GM19043 (cell line): Measurements from ENCODE around the gene RBM33.
A peak's percentile ranks its signal among the peaks of the same experiment; 100 is the strongest.
"Not testable (repeated sequence)": the region's sequence is repeated elsewhere in the genome, so short reads cannot be mapped to it uniquely, and the experiment has no call there.

Experiments used
- ATAC-seq: cut with Tn5 transposase; IDR thresholded peaks from one replicate; pipeline ENCODE4 v1.9.1; 2021; ENCODE audit warnings: low read depth; ENCODE audit not compliant: unreplicated experiment

Gene RBM33, protein sequence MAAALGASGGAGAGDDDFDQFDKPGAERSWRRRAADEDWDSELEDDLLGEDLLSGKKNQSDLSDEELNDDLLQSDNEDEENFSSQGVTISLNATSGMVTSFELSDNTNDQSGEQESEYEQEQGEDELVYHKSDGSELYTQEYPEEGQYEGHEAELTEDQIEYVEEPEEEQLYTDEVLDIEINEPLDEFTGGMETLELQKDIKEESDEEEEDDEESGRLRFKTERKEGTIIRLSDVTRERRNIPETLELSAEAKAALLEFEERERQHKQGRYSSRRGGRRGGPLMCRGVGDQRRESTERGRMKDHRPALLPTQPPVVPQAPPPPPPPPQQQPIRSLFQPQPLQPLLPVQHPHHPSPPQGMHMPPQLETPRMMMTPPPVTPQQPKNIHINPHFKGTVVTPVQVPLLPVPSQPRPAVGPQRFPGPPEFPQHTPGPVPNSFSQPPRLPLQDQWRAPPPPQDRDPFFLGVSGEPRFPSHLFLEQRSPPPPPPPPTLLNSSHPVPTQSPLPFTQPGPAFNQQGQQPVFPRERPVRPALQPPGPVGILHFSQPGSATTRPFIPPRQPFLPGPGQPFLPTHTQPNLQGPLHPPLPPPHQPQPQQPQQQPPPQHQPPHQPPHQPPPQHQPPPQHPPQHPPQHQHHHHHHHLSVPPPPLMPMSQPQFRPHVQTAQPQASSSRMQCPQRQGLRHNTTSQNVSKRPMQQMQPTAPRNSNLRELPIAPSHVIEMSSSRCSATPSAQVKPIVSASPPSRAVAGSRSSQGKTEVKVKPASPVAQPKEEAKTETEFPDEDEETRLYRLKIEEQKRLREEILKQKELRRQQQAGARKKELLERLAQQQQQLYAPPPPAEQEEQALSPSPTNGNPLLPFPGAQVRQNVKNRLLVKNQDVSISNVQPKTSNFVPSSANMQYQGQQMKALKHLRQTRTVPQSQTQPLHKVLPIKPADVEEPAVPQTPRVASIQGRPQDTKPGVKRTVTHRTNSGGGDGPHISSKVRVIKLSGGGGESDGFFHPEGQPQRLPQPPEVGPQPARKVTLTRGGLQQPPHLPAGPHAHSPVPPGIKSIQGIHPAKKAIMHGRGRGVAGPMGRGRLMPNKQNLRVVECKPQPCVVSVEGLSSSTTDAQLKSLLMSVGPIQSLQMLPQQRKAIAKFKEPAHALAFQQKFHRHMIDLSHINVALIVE

DNA sequence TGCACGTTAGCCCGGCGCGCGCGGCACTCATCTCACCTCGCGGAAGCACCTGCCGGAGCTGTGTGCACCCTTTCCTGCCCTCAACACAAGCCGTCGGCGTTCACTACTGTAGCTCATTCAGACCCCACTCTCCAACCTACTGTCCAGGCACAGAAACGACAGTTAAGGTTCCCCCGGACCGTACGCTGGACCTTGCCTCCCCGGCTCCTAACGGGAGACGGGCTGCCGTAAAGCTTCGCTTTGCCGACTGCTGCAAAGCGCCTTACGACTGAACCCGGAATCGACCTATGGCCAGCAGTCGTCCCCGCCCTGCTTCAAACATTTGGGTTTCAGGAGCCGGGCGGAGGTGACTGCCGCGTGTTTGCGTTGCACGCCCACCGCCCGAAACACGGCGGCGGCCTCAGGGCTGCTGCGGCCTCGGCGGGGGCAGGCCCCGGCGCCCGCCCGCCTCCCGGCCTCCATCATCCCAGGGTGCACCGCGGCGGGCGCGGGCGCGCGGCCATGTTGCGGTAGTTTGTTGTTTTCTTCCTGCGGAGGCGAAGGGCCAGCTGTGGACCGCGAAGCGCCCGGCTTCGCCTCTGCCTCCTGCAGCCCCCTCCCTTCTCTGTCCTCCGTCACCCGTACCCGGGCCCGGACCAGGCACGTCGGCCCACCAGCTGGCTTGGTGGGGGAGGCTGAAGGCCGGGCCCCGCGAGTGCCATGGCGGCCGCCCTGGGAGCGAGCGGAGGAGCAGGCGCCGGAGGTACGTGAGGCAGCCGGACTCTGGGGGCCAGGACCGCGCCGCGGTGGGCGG is at the start of gene RBM33:
TSS of gene RBM33 (plus strand) at position 484 of the 793 bp plus-strand sequence. CDS start at position 700, 216 bp downstream.
- ATAC-seq = peak; percentile 72

DNA sequence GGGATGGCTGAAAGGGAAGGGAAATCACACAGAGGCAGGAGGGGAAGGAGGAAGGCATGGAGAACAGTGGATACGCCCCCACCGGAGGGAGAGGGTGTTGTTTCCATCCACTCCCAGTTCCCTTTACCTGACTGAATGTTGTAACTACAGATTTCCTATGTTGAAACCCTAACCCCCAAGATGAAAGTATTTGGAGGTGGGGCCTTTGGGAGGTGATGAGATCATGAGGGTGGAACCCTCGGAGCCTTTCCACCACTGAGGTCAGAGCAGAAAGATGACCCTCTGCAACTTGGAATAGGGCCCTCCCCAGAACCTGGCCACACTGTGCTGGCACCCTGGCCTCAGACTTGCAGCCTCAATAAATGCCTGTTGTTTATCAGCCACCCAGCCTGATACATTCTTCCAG is 49.5 kb upstream of the RBM33 start:
- no peak for ATAC-seq

DNA sequence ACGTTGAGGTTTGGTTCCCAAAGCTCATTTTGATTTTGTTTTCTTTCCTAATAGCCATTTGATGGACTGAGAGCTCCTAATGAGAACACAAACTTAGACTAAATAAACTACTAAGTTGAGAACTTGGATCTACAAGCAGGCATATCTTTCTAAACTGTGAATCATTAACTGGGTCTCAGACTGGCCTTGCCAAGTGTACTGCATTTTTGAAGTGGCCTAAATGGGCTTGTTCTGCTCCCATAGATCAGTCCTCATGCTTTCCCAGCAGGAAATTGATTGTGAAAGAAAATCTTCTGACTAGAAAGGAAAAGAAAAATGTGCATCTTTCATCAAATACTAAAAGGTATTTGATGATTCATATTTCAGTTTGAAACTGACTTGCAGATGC is 46.7 kb upstream of the RBM33 start:
- no peak for ATAC-seq

DNA sequence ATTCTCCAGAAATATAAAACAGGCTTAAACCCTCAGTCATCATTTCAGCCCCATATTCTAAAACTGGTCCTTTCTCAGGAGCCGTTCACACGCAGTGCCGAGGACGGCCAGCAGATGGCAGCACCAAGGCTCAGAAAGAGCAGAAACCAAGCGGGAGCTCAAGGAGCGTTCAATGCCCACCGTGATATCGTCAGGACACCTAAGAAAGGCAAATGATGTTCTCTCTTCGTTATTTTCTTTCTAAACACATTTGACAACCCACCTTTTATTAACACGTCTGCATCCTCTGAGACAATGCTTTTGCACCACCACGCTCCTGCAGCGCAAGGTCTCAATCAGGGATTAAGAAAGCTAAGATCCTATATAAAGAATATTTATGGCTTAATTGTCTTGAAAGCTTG is 45.7 kb upstream of the RBM33 start:
- ATAC-seq = peak; percentile 79

DNA sequence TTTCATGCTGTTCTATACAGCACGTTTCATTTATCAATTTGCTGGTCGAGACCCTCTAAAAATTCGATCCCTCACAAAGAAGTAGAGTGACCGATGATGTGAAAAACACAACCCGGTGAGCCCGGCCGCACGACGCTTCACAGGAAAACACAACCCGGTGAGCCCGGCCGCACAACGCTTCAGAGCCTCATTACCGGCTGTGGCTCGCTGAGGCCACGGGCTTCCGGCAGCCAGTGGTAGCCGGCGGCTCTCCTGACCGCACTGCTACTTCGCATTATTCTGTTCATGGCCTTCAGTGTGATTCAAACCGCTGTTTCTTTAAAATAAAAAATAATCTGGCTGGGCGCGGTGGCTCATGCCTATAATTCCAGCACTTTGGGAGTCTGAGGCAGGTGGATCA is 42.3 kb upstream of the RBM33 start:
- no peak for ATAC-seq

DNA sequence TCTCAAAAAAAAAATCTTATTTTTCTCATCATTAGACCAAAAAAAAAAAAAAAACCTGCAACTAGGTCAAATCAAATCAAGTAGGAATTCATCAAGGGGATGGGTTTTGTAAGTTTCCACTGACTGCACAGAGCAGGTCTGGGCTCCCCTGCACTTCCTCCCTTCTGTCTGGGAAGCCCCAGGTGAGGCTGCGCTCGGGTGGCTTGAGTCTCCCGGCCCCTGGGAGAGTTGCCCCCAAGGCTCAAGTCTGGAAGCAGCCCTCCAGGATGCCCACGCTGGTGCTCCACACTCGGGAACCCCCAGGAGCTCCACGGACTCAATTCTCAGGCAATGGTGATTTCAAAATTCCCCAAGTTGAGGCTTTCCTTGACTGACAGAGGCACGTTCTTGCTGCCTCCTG is 41.7 kb upstream of the RBM33 start:
- no peak for ATAC-seq

DNA sequence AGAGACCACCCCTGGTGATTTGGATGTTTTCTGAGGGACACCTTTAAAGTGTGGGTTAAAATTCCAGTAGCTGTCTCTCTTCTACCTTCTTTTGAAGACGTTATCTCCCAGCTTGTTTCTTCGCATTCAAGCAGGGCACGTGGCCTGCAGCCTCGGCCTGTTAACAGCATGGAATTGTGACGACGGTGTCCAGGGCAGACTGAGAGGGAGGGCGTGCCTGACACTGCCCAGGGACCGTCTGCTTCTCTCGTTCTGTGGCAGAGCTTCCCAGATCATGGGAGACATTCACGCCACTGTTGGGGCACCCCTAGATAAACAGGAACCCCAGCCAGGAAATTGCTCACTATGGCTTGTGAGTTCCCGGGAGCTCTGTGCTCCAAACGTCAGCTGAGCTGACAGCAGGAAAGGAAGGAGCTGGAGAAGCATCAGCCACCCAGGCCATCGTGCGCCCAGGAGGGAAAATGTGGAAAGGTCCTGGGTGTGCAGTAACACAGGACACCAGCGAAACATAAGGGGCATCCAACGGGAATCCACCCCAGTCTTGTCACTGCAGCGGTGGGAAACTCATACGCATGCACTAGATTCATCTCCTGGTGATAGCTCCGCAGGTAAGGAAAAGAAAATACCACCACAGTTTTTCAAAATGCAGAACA is 41.1 kb upstream of the RBM33 start:
- no peak for ATAC-seq

DNA sequence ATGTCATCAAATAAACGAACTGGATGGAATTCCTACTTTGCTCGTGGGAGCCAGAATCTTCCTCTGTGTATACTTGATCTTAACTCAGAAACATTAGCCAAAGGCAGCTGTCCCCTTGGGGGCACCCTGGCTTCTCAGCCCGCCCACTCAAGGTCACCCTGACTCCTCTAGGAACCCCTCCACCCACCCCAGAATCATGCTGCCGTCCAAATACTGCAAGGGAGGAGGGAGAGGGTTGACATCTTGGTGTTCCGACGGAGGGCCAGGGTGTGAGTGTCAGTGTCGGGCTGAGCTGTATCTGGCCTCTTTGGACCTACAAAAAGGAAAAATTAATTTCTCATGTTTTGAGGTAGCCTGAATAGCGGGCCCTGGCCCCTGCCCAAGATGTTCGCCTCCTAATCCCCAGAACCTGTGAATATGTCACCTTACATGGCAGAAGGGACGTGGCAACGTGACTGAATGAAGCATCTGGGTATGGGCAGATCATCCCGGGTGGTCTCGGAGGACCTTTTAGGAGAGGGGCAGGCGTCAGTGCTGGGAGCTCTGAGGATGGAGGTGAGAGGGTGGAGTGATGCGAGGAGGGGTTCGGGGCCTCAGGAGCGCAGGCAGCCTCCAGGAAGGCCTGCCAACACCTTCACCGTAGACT is 40.5 kb upstream of the RBM33 start:
- no peak for ATAC-seq

DNA sequence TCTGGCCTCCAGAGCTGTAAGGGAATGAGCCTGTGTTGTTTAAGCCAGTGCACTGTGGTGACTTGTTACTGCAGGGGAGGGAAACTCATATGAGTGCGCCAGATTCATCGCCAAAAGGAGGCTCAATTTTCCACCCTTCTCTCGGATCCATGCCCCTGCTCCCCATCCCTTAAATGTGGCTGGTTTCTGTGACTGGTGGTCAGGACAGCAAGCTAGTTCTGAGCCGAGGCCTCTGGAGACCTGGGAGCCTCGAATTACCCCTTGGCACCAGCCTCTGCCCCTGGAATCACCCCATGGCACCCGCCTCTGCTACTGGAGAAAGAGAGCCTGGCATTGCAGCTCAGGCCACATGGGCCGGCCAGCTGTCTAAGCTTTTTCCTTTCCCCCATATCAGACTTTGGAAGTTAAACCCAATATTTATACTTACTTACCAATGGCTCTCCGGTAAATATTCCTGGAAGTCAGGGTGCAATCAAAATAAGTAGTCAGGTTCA is 39.9 kb upstream of the RBM33 start:
- no peak for ATAC-seq

DNA sequence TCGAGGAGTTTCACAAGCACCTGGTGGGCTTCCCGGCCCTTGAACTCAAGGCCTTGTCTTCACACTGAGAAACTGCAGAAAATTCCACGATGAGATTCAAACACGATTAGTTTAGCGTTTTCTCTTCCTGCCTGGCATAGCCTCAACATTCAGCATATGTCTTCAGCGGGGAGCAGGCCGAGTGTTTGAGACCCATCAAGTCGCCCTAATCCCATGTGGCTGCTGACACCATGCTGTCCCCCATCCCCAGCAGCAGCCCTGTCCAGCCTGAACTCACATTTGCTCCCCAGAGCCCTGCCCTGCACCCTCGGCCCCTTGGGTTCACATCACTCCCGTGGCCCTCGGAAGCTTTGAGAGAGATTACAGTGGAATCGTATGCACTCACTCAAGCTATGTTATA is 35.3 kb upstream of the RBM33 start:
- ATAC-seq = no peak

DNA sequence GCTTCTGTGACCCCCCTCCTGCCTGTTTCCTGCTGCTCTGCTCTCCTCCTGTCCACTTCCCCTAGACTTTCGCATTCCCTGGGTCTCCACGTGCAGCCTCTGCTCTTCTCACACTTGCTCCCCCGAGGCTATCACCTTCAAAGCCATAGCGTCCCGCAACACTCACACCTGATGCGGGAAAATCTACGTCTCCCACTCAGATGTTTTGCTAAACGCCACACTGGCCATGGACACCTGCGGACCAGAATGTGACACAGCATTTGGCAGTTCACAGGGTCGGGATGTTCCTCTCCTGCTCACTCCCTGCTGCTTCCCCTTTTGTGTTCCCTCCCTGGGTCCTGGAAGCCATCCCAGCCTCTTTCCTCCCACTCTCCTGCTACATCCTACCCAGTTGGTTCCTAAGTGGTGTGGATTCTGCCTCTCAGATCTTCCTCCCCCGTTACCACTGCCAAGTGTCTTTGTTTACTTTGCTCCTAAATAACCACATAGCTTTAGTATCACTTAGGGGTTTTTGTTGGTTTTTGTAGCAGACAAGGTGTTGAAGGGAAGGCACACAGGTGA is 33.7 kb upstream of the RBM33 start:
- no peak for ATAC-seq

DNA sequence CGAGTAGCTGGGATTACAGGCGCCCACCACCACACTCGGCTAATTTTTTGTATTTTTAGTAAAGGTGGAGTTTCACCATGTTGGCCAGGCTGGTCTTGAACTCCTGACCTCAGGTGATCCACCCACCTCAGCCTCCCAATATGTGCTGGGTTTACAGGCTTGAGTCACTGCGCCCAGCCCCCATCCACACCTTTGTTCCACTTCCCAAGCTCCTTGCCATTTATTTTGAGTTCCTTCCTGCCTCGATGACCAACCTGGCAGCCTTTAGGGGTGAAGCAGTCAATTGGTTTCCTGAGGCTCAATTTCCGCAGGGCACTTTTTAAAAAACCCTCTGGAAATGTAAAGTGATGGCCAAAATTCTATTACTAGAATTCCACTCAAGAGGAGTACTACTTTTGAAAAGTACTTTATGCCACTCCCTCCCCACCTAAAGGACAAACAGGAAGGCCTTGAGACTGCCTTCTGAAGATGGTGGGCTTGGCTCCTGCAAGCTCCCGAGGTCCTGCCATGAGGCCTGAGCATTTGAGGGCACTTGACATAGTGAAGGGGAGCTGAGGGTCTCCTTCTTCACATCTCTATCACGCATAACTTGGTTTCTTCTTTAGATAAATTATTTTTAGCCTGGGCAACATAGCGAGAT is 32.5 kb upstream of the RBM33 start:
- no peak for ATAC-seq

DNA sequence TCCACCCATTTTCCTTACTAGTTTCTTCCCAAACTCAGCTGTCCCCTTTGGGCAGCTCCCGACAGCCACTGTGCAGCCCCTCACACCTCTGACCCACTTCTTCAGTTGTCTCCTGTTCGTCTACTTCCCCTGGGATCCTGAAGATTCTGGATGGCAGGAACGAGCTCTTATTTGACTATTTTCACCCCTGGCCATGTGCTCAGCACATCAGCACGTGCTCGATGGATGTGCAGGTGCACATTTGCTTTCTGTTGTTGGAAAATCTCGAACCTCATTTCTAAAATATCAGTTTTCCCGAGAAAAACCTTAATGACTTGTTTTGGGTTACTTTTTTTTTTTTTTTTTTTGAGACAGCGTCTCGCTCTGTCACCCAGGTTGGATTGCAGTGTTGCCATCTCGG is 31.8 kb upstream of the RBM33 start:
- no peak for ATAC-seq

DNA sequence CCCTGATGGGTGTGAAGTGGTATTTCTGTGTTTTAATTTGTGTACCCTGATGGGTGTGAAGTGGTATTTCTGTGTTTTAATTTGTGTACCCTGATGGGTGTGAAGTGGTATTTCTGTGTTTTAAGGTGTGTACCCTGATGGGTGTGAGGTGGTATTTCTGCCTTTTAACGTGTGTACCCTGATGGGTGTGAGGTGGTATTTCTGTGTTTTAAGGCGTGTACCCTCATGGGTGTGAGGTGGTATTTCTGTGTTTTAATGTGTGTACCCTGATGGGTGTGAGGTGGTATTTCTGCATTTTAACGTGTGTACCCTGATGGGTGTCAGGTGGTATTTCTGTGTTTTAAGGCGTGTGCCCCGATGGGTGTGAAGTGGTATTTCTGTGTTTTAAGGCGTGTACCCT is 29.4 kb upstream of the RBM33 start:
- ATAC-seq = not testable (repeated sequence)

DNA sequence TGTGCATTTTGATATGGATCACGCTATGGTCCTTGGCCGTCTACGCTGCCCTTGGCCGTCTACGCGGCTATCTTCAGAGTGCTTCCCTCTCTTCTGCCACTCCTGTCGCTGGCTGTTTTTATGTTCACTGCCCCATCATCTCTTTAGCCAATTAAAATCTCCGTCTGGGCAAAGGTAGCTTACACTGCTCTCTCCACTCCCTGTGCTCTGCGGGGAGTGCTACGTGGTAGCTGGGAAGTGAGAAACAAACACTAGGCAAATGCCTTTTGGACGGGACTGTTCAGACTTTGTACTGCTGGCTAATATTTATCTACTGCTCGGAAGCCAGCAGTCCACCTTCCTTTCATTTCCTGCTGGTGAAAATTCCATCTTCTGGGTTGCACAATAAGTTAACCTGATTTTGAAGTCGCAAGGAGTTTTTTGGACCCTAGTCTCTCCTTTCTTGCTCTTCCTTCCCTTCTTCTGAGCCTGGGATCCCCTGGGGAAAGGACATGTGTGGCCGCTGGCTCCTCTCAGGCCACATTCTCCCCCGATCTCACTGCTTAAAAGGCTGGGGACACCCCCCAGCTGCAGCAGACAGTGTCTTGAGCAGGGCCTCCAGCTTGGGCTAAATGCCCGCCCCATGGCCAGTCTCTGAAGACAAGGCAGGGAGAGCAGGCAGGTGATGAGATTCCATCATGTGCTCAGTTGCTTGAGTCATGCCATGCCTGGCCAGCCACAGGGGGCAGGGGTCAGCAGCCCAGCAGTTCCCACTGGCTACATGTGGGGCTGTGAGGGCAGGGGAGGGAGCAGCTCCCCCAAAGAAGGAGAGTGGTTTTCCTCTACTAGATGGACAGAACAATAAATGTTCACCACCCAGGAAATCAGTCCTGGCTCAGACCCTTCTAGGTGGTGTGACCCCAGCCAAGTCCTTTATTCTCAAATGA is 25.5 kb upstream of the RBM33 start:
- no peak for ATAC-seq

DNA sequence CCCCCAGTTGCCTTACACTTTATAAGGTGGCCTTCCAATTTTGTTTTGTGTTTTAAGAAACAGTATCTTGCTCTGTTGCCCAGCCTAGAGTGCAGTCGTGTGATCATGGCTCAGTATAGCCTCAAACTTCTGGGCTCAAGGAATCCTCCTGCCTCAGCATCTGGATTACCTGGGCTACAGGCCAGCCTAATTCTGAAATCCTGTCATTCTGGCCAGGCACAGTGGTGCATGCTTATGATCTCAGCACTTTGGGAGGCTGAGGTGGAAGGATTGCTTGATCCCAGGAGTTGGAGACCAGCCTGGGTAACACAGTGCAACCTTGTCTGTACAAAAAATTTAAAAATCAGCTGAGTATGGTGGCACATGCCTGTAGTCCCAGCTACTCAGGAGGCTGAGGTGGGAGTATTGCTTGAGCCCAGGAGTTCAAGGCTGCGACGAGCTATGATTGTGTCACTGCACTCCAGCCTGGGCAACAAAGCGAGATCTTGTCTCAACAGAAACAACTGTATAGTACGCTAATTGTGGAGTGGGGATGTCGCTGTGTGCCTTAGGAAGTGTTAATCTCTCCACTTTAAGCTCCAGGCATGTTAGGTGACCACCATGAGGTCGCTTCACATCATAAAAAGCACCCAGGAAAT is 24.7 kb upstream of the RBM33 start:
- no peak for ATAC-seq

DNA sequence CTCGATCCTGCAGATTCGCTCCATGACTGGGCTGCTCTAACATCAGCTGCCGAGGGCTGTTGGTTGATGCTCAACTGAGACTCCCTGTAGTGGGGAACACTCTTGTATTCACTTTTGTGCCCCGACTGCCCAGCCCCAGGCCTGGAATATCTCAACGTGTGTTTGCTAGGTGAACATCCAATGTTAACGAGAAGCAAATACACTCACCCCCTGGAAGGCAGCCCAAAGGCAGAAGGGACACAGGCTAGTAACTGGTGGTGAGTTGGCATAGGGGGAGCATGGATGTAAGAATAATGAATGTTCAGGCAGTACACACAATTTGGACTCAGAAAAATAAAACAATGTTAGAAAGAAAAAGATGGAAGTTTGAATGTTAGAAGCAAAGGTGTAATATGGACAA is 24.0 kb upstream of the RBM33 start:
- no peak for ATAC-seq
